ENCODE results near the gene OCA2.

OCA2 gene

GRCh38 chr15:28118531-28118930 is 19.4 kb upstream of the OCA2 start:
- no peak for DNase-seq

- DNase-seq: no peak
Observed at GRCh38 chr15:28118083-28118482, 19.0 kb upstream of the OCA2 start.

GRCh38 chr15:28117432-28117990 is 18.4 kb upstream of the OCA2 start:
- no peak for DNase-seq

- DNase-seq: no peak
Observed at GRCh38 chr15:28116521-28117431, 17.7 kb upstream of the OCA2 start.

- no peak for DNase-seq
Observed at GRCh38 chr15:28115871-28116270, 16.8 kb upstream of the OCA2 start.

- no peak for DNase-seq
Observed at GRCh38 chr15:28114721-28115622, 15.9 kb upstream of the OCA2 start.

GRCh38 chr15:28114114-28114455 is 15.0 kb upstream of the OCA2 start:
- no peak for DNase-seq

- DNase-seq: no peak
Observed at GRCh38 chr15:28113394-28114113, 14.4 kb upstream of the OCA2 start.

- DNase-seq: no peak
Observed at GRCh38 chr15:28112962-28113361, 13.8 kb upstream of the OCA2 start.

GRCh38 chr15:28112101-28112760 is 13.1 kb upstream of the OCA2 start:
- no peak for DNase-seq

GRCh38 chr15:28111543-28111942 is 12.4 kb upstream of the OCA2 start:
- DNase-seq: no peak

GRCh38 chr15:28110481-28110881 is 11.4 kb upstream of the OCA2 start:
- no peak for DNase-seq

- DNase-seq: no peak
Observed at GRCh38 chr15:28109626-28110455, 10.7 kb upstream of the OCA2 start.

- no peak for DNase-seq
Observed at GRCh38 chr15:28107904-28108275, 8.8 kb upstream of the OCA2 start.

- DNase-seq: no peak
Observed at GRCh38 chr15:28107111-28107903, 8.2 kb upstream of the OCA2 start.

- peak; percentile 25 for DNase-seq
Observed at GRCh38 chr15:28106294-28107110, 7.4 kb upstream of the OCA2 start.

- DNase-seq: no peak
Observed at GRCh38 chr15:28105793-28106192, 6.7 kb upstream of the OCA2 start.

- DNase-seq: no peak
Observed at GRCh38 chr15:28105224-28105791, 6.2 kb upstream of the OCA2 start.

- no peak for DNase-seq
Observed at GRCh38 chr15:28104326-28104725, 5.2 kb upstream of the OCA2 start.

Data from CD4-positive, alpha-beta T cell treated with Interleukin-6 for 4 hours (primary cell).